Measurements from ENCODE around the gene EFCAB11.

EFCAB11 gene, protein sequence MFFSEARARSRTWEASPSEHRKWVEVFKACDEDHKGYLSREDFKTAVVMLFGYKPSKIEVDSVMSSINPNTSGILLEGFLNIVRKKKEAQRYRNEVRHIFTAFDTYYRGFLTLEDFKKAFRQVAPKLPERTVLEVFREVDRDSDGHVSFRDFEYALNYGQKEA

DNA sequence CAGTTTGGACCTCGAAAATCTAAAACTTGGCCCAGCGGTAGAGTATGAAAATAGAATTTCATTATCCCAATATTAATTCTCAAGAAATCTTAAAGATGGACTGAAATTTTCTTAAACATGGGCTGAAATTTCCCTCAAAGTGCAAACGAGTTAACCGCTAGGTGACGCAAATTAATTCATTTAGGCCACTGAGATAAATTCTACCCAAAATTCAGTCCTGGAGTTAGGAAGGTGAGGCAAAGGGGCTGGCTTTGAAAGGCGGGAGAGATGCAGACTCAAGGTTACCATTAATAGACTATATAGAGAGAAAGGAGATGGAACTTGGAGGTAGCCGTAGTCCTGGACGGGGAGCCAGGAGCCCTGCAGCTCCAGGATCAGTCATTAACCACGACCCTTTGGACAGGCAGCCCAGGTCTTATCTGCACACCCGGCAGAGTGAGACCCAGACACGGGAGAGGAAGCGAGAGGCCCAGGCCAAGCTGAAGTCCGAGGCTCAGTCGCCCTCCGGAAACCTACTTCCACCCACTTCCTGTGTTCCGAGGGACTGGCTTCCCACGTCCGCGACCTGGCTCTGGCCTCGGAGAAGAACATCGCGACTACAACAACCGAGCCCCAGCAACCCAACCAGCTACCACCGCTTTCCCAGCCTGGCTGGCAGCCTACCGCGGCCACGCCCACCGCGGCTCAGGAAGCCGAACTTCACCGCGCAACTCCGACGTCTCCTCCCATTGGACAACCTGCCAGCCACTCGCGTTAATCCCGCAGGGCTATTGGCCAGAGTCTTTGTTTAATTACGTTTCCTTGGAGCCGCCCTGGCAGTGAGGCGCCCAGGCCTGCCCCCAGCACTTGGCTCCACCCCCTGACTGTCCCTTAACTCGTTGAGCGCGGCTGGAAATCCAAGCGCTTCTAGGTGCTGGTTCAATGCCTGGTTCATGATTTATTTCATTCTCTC is at the start of gene EFCAB11:
Gene EFCAB11 (minus strand): TSS at position 661 of the 952 bp plus-strand sequence. CDS start 70 bp downstream, at position 591.
- DNase-seq: peak; percentile 98 to 99

DNA sequence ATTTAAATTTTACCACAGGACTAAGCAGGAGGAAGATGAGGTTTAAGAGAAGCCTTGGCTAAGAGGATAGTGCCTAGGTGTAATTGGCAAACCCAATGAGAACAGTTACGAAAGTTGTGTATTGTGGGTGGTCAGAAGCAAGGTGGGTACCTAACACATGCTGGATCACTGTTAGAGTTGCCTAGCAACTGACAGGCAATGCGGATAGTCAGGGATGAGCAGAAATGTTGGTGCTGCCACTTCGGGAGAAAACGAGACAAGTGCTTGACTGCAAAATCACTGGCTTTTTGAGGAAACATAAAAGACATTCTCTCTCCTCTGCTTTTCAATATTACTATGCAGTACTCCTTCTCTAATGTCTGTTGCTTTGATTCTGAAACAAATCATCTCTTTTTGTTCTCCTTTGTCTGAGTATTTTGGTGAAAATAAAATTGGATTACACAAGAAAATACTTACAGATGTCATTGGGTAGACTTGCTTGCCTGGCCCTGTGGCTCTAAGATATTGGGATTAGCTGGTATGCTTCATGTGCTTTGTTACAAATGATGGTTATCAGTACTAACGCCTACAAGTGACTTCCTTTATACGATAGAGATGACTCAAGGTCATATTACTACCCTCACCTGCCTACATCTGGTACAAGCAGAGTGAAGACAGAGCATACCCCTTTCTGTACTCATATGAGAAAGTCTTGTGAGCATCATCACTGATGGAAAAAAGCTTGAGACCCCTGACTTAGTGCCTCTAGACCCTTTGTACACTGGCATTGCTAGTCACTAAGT is 49.2 kb upstream of the EFCAB11 start:
- no peak for DNase-seq

DNA sequence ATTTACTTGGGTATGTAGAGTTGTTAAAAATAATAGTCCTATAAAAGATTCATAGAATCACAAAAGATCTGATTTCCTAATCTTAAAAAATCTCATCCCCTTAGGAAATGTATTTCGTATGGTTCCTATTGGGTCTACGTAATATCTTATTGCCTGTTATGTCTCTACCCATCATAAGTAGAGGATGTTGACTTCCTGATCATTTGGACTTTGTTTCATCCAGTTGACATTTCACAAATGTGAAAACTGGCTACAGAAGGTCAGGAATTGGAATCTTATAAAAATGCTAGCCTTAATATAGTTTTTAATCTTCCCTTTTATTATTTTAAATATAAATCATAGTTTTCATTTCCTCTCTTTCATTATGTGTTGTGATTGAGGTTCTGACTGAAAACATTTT is 46.4 kb upstream of the EFCAB11 start:
- DNase-seq: no peak

DNA sequence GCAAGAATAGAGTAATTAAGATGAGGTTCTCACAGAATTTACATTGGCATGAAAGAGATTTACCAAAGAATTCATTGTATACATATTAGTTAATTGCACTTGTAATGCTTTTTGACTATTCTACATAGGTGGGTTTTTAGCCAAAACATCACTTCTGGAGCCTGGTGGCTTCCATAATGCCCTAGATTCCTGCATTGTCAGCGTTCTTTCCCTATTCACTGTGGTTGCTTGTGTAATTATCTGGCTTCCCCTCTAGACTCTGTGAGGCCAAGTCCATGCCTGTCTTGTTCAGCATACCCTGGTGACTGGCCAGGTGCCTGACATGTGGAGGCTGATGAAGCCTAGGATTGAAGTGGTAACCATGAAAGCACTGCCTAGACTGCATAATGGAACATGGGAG is 42.4 kb upstream of the EFCAB11 start:
- DNase-seq: no peak

DNA sequence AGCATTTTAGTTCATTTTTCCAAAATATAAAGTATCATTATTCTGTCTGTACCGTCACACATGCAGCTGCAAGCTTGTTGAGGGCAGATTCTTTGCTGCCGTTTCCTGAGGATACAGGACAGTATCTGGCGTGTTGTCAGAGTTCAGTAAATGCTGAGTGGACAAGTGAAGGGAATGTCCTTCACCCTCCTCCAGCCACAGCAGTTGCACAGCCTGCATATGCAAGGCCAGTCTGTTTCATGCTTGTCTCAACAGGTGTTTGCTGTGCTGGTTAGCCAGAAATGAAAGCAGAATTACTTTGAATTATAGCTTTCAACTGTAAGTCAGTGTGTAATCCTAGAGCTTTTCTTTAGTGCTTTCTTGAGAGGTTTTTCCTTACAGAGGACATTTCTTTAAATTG is 37.7 kb upstream of the EFCAB11 start:
- DNase-seq: no peak

DNA sequence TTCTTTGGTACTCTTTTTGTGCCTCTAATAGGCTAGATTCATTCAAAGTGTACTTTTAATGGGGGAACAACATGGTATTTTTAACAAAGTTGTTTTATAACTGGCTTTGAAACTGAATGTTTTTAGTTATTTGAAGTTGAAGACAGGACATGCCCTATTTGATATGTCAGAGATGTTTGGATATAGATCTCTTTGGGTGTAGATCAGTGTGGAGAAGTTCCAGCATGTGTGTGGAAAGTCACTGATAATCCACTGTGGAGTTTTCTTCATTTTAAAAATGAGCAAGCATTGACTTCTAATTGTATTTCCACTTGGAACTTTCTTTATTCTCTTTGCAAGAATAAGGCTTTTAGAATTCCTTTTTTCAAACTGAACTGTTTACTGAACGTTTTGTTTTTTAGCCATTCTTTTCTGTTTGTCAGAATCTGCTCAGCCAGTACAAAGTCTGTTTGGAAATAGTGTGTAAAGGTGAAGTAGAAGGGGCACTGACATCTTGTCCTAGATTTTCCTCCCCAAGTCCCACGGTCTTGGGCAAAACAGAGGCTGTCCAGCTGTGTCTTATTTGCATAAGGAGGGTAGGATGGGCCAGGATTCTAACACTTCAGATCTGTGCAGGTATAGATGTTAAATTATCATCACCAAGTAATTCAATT is 36.2 kb upstream of the EFCAB11 start:
- no peak for DNase-seq

DNA sequence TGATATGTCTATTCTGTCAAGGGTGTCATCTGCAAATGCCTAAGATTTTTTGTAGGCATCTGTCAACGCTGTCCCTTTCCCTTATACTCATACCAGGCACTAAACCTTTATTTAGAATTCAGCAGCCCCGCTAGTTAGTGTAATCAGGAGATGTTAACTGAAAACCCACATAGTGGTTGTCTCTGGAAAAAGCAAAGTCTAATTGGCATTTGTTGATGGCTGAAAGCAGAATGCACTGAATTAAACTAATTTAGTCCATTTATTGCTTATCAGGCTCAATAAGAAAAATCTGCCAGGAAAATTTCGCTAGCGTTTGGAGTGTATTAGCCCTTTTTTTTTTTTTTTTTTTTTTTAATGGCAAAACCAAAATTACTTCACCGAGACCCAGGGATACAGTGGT is 35.7 kb upstream of the EFCAB11 start:
- no peak for DNase-seq

DNA sequence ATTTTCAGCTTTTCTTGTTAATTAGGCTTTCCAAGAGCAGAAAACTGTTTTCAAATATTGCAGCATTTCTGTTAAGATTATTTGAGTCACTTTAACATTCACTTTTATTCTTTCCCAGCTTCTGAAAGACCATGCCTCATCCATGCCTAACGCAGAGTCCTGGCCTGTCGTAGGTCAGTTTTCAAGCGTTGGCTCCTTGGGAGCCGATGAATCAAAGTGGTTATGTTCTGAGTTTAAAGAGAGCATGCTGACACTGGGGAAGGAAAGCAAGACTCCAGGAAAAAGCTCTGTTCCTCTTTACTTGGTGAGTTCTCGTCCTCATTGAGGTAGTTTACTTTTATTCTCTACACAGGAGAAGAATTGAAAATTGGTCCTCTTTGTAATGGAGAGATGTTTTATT is 34.3 kb upstream of the EFCAB11 start:
- DNase-seq: no peak

DNA sequence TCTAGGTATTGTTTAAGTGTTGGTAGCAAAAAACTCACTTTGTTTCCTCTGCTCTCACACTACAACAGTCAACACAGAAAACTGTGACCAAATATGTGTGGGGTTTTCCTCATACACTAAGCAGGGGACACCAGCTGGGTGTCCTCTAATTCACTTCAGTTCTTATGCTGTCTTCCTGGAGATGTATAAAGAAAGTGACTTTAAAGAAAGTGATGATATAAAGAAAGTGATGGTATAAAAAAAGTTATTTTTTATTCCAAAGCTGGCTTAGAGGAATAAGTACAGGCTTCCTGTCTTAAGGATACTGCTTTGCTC is 32.6 kb upstream of the EFCAB11 start:
- DNase-seq: no peak

DNA sequence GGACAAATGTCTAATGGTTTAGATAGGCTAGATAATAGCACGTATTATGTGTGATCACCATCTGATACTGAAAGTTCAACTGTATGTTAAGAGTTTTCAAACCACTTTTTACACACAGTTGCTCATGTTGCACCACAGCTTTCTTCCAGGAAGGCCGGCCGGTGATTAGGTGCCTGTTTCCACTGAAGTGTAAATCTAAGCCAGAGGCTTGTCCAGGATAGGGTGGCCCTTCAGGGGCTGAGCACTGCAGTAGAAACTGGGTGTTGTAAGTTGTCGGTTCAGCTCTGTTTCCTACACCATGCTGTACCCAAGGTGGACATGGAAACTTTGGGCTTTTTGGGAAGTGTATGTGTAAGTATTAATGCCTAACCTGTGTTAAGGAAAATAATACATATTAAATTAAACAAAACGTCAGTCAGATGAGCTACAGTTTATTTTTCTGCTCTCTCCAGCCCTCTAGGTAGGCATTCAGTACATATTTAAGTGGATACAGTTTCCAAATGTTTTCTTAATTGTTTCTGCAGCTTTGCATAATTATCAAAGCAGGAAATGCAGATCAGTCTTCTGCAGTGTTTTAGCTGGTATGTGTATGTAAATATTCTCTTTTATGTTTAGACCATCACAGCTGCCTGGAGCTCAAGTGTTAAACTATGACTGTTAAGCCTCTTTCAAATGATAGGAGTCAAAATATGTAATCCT is 32.1 kb upstream of the EFCAB11 start:
- no peak for DNase-seq

DNA sequence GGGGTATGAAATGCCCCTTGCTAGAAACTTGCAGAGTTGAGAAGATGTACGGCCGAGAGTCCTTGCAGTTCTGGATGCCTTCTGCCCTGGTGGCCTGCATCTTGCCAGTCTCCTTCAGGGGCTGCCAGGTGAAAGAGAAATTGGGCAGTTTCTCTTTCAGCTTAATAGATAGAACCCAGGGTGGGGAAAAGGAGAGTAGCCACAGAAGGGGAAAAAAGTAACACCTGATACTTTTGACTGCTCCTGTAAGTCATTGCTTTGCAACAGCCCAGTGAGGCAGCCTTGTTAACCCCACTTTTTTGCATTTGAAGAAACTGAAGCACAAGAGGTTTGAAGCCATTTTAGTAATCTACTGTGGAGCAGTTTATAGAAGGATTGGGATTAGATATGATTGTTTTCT is 28.8 kb upstream of the EFCAB11 start:
- no peak for DNase-seq

DNA sequence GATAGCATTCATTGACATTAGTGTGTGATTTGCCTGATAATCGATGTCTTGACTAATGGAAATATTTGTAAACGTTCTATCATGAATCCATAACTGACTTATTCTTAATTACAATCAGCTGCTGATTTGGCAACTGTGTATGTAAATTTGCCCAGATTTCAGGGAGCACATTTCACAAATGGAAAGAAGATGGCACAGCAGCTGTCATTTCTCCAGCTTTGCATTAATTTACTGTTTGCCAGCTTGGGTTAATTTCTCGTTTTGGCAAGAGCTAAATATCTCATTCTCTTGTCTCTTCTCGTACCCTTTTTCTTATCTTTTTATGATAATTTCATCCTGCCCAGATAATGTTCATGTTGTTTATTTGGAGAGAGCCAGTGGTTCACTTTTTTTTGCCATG is 24.1 kb upstream of the EFCAB11 start:
- DNase-seq: no peak

DNA sequence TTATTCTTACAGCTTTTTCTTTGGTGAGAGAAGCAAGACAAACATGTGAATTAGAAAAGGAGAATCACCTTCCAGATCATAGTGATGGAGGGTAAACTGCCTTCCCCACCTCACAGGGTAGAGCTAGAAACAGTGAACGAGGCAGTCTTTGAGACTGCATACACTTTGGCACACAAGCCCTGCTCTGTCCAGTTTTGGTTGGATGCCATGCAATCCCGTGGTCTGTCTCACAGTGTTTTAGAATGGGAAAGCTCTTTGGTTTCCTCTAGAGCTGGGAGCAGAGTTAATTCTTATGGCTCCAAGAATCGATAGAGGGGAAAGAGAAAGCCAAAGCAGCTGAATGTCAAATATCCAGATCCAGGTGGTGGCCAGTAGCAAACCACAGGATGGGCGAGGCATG is 23.1 kb upstream of the EFCAB11 start:
- DNase-seq: no peak

DNA sequence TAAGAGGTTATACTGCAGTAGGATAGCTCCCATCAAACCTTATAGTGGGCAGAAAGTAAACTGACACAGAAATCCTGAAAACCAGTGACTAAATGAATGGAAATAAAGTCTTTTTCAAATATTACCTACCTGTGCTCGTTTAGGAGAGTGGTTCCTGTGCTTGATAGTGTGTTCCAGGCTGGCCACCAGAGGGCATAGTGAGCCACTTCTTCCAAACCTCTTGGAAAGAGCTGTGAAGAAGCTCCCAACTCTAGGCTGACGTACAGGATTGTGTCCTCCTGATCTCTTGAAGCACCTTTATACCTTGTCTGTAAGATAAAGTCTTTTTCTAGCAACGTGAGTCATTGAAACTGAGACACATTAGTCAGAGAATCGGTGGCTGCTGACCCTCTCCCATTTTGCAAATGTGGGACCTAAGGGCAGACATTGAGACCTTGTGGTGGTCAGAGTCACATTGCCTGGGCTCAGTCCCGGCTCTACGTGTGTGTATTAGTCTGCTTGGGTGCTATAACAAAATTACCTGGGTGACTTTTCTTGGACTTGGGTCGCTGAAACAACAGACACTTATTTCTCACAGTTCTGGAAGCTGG is 18.8 kb upstream of the EFCAB11 start:
- peak; percentile 35 to 55 for DNase-seq

DNA sequence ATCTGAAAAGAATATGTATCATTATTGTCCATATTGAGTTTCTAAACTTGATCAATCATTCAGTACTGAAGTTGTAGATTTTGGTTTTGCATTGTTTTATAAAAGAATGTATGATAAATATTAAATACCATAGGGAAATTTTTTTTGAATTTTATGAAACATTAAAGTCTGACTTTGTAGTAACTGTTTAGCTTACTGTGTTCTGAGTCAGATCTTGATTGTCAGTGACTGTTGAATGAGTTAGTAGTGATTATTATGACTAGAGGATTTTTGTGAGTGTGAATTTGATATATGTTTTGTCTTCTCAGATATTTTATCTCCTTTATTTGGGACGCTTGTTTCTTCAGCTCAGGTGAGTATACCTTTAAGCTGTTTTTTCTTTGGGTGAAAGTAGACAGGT is 11.3 kb upstream of the EFCAB11 start:
- DNase-seq: no peak

DNA sequence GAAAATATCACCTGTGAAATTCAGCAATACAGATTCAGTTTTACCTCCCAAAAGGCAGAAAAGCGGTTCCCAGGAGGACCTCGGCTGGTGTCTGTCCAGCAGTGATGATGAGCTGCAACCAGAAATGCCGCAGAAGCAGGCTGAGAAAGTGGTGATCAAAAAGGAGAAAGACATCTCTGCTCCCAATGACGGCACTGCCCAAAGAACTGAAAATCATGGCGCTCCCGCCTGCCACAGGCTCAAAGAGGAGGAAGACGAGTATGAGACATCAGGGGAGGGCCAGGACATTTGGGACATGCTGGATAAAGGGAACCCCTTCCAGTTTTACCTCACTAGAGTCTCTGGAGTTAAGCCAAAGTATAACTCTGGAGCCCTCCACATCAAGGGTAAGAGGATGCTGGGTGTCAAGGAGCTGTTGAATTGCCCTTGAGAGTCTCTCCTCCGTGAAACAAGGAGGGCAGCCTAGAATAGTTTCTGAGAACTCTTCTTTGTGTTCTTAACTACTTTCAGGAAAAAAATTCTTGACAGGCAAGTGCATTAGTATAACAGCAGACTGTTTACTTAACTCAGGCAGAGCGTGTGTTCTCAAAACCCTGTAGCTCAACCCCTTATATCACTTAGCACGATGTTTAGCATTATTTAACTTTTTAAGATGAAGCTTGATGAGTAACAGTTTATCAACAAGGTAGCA is 8.9 kb upstream of the EFCAB11 start:
- no peak for DNase-seq

DNA sequence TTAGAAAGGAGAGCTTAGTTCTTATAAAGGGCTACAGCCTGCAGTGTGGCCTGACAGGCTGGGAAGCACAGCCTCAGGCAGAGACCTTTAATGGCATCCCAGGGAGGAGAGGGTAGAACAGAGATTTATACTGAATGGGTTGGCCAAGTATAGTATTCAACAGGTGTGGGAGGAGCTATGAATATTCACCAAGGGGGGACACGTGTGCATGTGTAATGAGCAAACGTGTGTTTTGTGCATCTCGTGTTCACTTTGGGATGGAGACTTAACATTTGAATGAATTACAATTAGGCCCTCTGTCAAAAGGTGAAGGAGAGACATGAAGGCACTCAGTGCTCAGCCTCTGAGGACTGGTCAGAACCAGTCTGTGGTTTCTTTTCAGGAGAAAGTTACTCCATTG is 6.4 kb upstream of the EFCAB11 start:
- DNase-seq: no peak

DNA sequence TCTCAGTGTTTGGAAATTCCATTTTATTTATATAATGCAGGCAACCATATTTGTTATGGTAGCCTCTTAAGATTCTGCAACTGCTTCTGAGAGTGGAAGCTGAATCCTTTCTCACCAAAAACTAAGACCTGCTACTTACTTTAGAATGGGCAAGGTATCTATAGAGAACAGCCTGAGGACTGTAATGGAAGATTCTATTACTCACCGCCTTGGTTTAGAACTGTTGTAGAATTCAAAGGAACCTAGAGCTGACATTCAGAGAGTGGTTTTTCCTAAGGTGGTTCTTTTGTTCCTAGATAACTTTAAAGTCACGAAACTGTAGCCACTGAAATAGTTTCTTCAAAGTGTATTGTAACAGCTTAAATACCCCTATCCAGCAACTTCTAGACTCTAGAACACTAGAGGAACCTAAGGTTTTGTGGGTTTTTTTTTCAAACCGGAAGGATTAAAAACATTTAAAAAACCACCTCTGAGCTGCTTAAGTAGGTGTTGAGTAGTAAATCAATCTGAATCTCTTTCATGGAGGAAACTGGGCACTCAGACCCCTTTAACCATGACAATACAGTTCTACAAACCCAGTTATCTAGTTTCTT is 5.4 kb upstream of the EFCAB11 start:
- DNase-seq: no peak

DNA sequence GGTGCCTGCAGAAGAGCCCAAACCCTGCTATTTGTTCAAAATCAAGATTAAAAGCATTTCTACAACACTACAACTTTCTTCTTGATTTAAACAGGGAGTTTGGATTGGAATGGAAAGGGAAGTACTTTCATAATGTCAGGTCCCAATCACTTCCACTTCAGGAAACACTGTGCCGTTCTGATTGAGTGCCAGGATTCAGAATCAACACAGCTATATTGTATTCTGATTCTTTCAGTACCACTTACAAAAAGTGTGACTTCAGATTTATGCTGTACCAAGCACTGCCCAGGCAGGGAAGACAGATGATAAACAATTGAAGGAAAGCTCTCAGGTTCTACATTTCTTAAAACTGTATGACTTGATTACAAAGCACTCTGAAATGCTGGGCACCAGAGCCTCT is 4.4 kb upstream of the EFCAB11 start:
- no peak for DNase-seq

DNA sequence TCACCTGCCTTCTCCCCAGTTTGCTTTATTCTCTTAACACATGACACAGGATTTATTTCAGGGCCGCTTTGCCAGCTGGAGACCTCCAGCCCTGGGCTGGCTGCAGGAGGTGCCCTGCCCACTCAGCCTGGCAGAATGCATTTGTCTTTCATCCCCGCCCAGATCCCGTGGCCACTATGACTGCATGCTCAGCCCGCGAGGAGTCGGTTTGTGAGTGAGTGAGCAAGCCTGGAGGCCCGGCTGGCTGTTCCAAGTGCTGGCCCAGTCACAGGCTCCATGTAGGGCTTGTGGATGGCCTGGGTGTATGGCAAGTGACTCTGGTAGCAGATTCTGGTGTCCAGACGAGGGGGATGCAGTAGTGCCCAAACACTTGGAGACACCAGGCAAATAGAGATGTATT is 3.3 kb upstream of the EFCAB11 start:
- no peak for DNase-seq

DNA sequence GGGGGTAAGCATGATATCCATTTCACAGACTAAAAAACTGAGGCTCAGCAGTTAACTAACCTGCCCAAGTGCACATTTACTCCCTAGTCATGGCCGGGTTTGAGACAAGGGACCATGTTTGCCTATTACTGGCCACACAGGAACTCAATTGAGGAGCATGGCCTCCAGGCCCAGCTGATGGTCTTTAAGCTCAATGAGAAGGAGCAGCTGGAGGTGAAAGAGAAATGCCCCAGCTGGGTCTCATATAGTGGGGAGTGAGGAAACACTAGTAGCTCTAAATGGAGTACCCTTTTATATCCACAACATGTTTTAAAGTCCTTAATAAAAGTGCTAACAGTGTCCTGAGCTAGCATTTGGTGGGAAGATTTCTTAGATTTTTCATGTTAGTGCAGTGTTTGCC is 2.8 kb upstream of the EFCAB11 start:
- no peak for DNase-seq

Measured in AML-193 (cell line).